ENCODE results near the gene MAG.

MAG gene

GRCh38 chr19:35299523-35300338 is 7.8 kb downstream of the MAG start:
- no peak for DNase-seq

DNA sequence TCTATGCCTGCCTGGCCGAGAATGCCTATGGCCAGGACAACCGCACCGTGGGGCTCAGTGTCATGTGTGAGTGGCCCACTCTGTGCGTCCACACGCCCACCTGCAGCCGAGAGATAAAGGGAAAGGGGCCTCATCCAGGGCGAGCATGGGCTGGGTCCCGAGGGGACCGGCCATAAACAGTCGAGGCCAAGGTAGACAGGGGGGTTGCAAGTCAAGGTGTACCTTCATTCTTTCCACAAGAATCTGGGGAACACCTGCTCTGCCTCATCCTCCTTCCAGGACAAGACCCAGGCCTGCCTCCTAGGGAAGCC is 8.3 kb downstream of the MAG start:
- no peak for DNase-seq

- no peak for DNase-seq
Observed at GRCh38 chr19:35301961-35302360, 10.0 kb downstream of the MAG start.

- no peak for DNase-seq
Observed at GRCh38 chr19:35302446-35302845, 10.5 kb downstream of the MAG start.

DNA sequence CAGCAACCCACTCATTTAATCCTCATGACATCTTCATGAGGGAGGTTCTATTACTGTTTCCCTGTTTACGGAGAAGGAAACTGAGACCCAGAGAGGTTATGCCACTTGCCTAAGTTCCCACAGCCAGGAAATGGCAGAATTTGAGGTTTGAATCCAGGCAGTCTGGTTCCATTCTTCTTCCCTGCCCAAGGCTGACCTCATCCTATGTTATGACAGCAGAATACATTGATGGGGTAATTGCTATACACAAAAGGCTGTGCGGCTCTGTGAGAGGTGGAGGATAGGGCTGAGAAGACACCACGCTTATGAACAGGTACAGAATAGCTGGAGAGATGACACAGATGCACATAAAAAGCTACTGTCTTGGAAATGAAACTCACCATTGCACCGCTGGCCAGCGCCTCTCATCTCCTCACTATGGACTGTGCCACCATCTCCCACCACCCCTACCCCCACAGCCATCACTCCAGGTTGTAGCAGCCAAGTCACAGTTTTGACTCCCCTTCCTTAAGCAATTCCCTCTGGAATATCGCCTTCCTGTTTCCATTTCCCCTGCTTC is 11.5 kb downstream of the MAG start:
- DNase-seq, result no peak

GRCh38 chr19:35304036-35304435 is 12.1 kb downstream of the MAG start:
- DNase-seq, result no peak

DNA sequence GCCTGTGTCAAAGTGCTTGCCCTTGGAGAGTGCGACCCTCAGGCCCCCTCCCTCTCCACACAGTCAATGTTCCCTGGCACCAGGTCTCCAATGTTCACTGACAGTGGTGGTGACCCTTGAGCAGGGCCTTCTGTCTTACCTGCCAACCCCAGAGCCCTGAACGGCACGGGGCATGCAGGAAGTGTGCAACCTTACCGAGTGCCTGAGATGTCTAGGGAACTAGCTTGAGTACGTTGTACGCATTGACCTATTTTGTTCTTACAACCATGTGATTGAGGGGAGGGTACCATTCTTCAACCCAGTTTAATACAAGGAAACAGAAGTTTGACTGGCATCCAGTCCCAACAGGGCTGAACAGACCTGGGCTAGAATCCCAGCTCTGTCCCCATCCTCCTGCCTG is 13.2 kb downstream of the MAG start:
- no peak for DNase-seq

DNA sequence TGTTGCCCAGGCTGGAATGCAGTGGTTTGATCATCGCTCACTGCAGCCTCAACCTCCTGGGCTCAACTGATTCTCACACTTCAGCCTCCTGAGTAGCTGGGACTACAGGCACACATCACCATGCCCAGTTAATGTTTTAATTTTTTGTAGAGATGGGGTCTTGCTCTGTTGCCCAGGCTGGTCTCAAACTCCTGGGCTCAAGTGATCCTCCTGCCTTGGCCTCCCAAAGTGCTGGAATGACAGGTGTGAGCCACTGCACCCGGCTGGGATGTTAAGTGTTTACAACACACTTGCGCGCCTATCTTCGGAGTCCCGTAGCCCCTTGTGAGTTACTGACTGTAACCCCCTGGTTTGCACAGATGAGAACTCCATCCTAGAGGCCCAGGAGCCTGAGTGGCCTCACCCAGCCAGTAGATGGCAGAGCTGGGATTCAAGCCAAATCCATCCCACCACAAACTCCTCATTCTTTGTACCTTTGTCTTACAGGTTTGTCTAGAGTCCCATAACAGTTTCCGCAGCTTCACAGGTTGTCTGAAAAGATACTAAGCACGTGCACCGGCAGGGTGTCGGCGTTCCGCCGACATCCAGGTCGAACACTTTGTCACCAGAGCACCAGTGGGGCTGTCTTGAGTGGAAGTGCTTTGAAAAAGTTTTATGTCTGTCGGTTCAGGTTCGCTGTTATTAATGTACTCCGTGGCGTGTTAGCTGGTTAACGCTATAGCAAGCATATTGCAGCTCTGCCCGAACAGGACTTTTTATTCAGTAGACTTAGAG is 14.7 kb downstream of the MAG start:
- DNase-seq, result no peak

- no peak for DNase-seq
Observed at GRCh38 chr19:35307931-35308330, 16.0 kb downstream of the MAG start.

GRCh38 chr19:35308910-35309309 is 16.9 kb downstream of the MAG start:
- no peak for DNase-seq

DNA sequence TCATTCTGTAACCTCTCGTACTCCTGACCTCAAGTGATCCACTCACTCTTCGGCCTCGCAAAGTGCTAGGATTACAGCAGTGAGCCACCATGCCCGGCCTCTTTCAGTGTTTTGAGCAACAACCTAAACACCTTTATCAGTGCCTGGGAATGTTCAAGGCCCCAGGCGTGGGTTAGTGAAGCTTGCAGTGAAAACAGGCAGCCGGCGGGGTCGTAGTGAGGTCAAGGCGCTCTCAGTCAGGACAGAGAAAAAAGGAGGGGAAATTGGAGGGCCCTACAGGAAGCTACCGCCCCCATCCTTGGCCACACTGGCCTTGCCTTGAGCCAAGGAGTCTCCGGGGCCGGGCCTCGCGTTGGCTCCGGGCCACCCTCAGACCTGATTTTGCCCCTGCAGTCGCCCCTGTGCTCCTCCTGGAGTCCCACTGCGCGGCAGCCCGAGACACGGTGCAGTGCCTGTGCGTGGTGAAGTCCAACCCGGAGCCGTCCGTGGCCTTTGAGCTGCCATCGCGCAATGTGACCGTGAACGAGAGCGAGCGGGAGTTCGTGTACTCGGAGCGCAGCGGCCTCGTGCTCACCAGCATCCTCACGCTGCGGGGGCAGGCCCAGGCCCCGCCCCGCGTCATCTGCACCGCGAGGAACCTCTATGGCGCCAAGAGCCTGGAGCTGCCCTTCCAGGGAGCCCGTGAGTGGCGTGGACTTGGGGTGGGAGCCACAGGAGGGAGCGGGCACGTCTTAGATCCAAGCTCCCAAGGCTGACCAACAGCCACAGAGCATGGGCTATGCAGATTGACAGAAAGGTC is 17.7 kb downstream of the MAG start:
- DNase-seq, result no peak

DNA sequence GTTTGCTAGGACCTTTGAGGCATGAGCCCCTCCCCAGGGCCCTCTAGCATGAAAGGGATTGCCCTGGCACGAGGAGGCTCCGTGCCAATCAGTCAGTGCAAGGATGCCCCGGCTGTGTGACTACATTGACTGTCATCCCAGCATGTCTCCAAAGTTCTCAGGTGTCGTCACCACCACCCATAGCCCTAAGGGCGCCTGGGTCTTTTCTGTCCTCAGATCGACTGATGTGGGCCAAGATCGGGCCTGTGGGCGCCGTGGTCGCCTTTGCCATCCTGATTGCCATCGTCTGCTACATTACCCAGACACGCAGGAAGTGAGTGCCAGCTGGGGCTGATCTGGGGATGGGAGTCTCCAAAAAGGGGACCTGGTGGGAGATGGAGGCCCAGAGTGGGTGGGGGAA is 18.4 kb downstream of the MAG start:
- no peak for DNase-seq

GRCh38 chr19:35310811-35311465 is 19.0 kb downstream of the MAG start:
- no peak for DNase-seq

GRCh38 chr19:35311901-35312665 is 20.1 kb downstream of the MAG start:
- DNase-seq, result no peak

DNA sequence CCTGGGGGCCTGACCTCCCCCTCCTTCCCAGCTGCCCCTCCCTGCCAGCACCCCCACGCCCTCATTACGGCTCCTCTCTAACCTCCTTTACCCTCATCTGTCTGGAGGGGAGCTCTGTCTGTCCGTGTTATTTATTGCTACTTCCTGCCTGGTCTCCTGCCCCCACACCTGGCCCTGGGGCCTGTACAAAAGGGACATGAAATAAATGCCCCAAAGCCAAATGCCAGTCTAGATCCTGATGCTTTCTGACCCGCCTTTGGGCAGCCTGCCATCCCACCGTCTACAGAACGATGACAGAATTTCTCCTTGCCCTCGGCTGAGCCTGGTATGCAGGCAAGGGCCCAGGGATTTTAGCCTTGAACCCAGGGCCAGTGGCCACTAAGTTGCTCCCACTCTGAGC is 21.6 kb downstream of the MAG start:
- DNase-seq, result no peak

DNA sequence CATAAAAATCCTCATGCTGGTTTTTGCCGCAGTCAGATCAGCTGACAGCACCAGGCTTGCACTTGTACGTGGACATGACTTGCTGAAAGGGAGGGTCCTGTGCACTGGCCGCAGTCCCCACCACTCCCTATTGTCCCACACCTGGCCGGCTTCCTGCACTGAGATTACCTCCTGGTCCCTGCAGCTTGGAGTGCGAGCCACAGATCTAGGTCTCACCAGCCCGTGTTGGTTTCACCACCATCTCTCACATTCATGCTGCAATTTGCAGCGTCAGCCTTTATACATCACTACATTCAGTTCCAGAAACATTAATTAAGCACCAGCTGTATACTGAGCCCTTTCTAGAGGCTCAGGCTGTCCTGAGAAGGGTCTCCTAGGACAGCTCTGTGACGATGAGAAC is 22.1 kb downstream of the MAG start:
- DNase-seq, result no peak

GRCh38 chr19:35314858-35315470 is 23.0 kb downstream of the MAG start:
- no peak for DNase-seq

GRCh38 chr19:35315883-35316282 is 23.9 kb downstream of the MAG start:
- DNase-seq, result no peak

- DNase-seq, result no peak
Observed at GRCh38 chr19:35316560-35316959, 24.6 kb downstream of the MAG start.

DNA sequence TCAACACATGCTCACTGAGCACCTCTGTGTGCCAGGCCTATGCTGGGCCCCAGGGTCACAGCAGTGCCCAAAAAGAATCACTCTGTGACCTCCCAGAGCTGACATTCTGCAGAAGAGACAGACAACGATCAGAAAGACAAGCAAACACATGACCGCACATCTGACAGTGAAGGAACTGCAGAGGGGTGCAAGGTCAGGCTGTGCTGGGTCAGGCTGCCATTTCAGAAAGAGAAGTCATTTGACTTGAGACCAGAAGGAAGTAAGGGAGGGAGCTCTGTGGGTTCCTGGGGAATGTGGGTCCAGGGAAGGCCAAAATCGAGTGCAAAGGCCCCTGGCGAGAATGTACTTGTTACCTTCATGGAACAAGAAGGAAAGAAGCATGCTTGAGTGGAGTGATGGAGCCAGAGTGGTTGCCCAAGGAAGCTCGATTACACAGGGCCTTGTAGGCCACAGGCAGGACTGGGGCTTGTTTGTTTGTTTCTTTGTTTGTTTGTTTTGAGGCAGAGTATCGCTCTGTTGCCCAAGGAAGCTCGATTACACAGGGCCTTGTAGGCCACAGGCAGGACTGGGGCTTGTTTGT is 25.6 kb downstream of the MAG start:
- DNase-seq, result no peak

Data from NCI-H1092 treated with DMSO at 0.1 percent for 48 hours (cell line).